Upper lobe of right lung (tissue), 1 donor: ENCODE measurements around the gene TPST2. TPM values are rescaled to one million over a fixed set of nuclear protein-coding genes. Genes with fewer than 3 reads are reported as not detected.
A peak's percentile ranks its signal among the peaks of the same experiment; 100 is the strongest.

Experiments
- ATAC-seq: fragments of 200-7000 bp; cut with Tn5 transposase; one replicate; pipeline ENCODE4 v1.9.1; 2020; ENCODE audit warnings: mild to moderate bottlenecking, moderate library complexity
- DNase-seq: peaks from one replicate; pipeline ENCODE4 v3.0.0-alpha.2; 2020
- H3K27ac ChIP-seq: fragments of 200-600 bp; one replicate; pipeline ENCODE4 v1.8.0; 2022
- H3K27me3 ChIP-seq: fragments of 200-600 bp; one replicate; pipeline ENCODE4 v1.8.0; 2022; ENCODE audit warnings: mild to moderate bottlenecking
- H3K36me3 ChIP-seq: fragments of 200-600 bp; one replicate; pipeline ENCODE4 v1.8.0; 2022
- H3K4me1 ChIP-seq: fragments of 200-600 bp; one replicate; pipeline ENCODE4 v1.8.0; 2022
- H3K4me3 ChIP-seq: fragments of 200-600 bp; one replicate; pipeline ENCODE4 v1.8.0; 2022; ENCODE audit warnings: mild to moderate bottlenecking
- H3K9me3 ChIP-seq: fragments of 200-600 bp; one replicate; pipeline ENCODE4 v1.8.0; 2022
- CTCF ChIP-seq: fragments of 200-600 bp; IDR thresholded peaks from one replicate; pipeline ENCODE4 v1.8.0; 2022; ENCODE audit warnings: antibody characterized with exemption
- intact Hi-C: fragments of 100-400 bp; cut with DNase I; formaldehyde crosslinking; loops from one replicate; pipeline ENCODE4 v1.11.0; 2022
- total RNA-seq: library from RNA; stranded (reverse); fragmentation: NEBNext Ultra II Directional; extraction: Animal tissue kit (Norgen Biotek cat#: 25700); gene quantifications from one replicate; pipeline ENCODE4 v1.2.1, GENCODE V29; 2021
- donor health status: DM: no; HTN: yes; CAD: no; lungs with severe emphysema.

The TPST2 gene
- total RNA-seq, 1 donor from 2014 or later: 83.1 TPM

GRCh38 chr22:26580240-26580962, 9.5 kb downstream of the TPST2 start:
- Histone ChIP-seq H3K36me3 (no peaks in the 10 kb centered on the region), H3K9me3 (no peaks in the 10 kb centered on the region), H3K4me3 (no peak overlapping the region), H3K4me1 (peaks cover 32% of the 10 kb centered on the region), H3K27me3 (no peaks in the 10 kb centered on the region), H3K27ac (no peak overlapping the region)
- no peak for TF ChIP-seq CTCF
- intact Hi-C loops: no loop called here
- DNase-seq (no peak), ATAC-seq (no peak)

GRCh38 chr22:26579331-26579886, 10.5 kb downstream of the TPST2 start:
- H3K4me3 ChIP-seq: no peak overlapping the region
- DNase-seq: peak; percentile 66
- H3K36me3 ChIP-seq: no peaks in the 10 kb centered on the region
- H3K27me3 ChIP-seq: no peaks in the 10 kb centered on the region
- no peak for TF ChIP-seq CTCF
- H3K9me3 ChIP-seq: no peaks in the 10 kb centered on the region
- ATAC-seq: peak; percentile 76
- intact Hi-C loops: no loop called here
- peak overlapping the region; percentile 3 for H3K27ac ChIP-seq
- peaks cover 35% of the 10 kb centered on the region for H3K4me1 ChIP-seq

- intact Hi-C loops: no loop called here
- Histone ChIP-seq H3K9me3 (no peaks in the 10 kb centered on the region), H3K4me3 (no peak overlapping the region), H3K27me3 (no peaks in the 10 kb centered on the region), H3K36me3 (no peaks in the 10 kb centered on the region), H3K4me1 (peaks cover 44% of the 10 kb centered on the region), H3K27ac (no peak overlapping the region)
- DNase-seq: no peak
- TF ChIP-seq CTCF: no peak
- no peak for ATAC-seq
Measured at GRCh38 chr22:26577081-26577480, 12.9 kb downstream of the TPST2 start.

GRCh38 chr22:26576026-26576680, 13.8 kb downstream of the TPST2 start:
- intact Hi-C loops: no loop called here
- ATAC-seq: peak; percentile 13

More at GRCh38 chr22:26576026-26576680, 13.8 kb downstream of the TPST2 start:
- H3K4me3 ChIP-seq: no peak overlapping the region
- H3K4me1 ChIP-seq: peaks cover 47% of the 10 kb centered on the region
- no peaks in the 10 kb centered on the region for H3K9me3 ChIP-seq
- H3K36me3 ChIP-seq: no peaks in the 10 kb centered on the region
- TF ChIP-seq CTCF: no peak
- no peaks in the 10 kb centered on the region for H3K27me3 ChIP-seq
- DNase-seq: no peak
- no peak overlapping the region for H3K27ac ChIP-seq
